ENCODE measurements around the gene GATC. TPM values are rescaled to one million over a fixed set of nuclear protein-coding genes. Genes with fewer than 3 reads are reported as not detected.

GATC gene
- total and polyA plus RNA-seq, 2 of the 4 experiments (the other 2 are of a cell fraction) = 8.7 to 16.5 TPM

DNA sequence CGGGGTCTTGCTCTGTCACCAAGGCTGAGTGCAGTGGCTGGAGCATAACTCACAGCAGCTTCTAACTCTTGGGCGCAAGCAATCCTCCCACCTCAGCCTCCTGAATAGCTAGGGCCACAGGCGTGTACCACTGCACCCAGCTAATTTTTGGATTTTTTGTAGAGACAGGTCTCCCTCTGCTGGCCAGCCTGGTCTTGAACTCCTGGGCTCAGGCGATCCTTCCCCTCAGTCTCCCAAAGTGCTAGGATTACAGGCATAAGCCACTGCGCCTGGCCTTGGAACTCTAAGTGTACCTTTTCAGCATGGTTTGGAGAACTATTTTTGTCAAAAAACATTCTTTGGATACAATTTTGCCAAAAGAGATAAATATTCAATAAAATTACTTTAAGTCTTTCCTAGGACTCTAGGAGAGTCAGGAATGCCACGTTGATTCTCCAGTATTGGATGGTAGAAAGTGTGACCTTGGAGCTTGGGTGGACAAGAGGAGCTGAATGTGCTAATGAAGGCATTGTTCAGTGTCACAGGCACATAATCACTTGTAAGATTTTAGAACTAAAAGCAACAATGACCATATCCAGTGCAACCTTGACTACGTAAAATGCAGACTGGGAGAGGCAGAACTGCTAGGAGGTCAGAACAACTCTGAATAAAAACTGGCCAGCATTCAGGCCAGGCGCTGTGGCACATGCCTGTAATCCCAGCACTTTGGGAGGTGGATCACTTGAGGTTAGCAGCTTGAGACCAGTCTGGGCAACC is 20.5 kb downstream of the GATC start:
- Histone ChIP-seq H2AK9ac (replicated peaks; ENCODE audit: low read depth, low read length, poor library complexity) (no peak overlapping the region), H4K5ac (ENCODE audit: low read depth, low read length) (no peak overlapping the region), H3K27ac (ENCODE audit: insufficient read depth, low read length) (no peak overlapping the region), H3K4me2 (ENCODE audit: low read depth, low read length) (no peak overlapping the region), H2AK5ac (ENCODE audit: low read depth, low read length) (no peak overlapping the region), H2BK15ac (ENCODE audit: low read depth, low read length) (no peak overlapping the region), H3K9me1 (ENCODE audit: insufficient read depth, low read length) (no peaks in the 10 kb centered on the region), H3K18ac (ENCODE audit: low read depth, low read length) (no peak overlapping the region), H3K23ac (ENCODE audit: low read depth, low read length) (peak overlapping the region; percentile 75; the same call in 1 of the 2 replicates), H3K4me1 (ENCODE audit: control insufficient read depth, insufficient read depth, low read length) (peaks cover 4% of the 10 kb centered on the region; the same call in 1 of the 2 replicates), H3K56ac (ENCODE audit: extremely low read depth, insufficient read depth, low read length) (no peak overlapping the region), H3K79me1 (ENCODE audit: low read depth in 1 of 2, low read length in 2 of 2) (peaks cover 31 to 63% of the 10 kb centered on the region in 2 experiments), H3K14ac (replicated peaks; ENCODE audit: low read depth, low read length) (no peak overlapping the region), H3K27me3 (ENCODE audit: control insufficient read depth, insufficient read depth, low read length) (no peaks in the 10 kb centered on the region), H3K9ac (ENCODE audit: low read depth, low read length) (no peak overlapping the region), H4K91ac (ENCODE audit: insufficient read depth, low read depth, low read length) (no peak overlapping the region), H3K4me3 (ENCODE audit: insufficient read depth, low read depth, low read length) (no peak overlapping the region), H2BK5ac (ENCODE audit: low read depth, low read length, poor library complexity, severe bottlenecking) (no peak overlapping the region), H3K9me3 (ENCODE audit: control insufficient read depth, insufficient read depth, low read length) (no peaks in the 10 kb centered on the region), H4K8ac (ENCODE audit: low read depth in 2 of 2, low read length in 2 of 2) (no peak overlapping the region), H2BK120ac (ENCODE audit: low read depth, low read length) (no peak overlapping the region), H2AFZ (replicated peaks; ENCODE audit: low read length, poor library complexity) (no peak overlapping the region), H3K36me3 (ENCODE audit: control insufficient read depth, insufficient read depth, low read length) (peaks cover 38% of the 10 kb centered on the region), H4K20me1 (ENCODE audit: insufficient read depth, low read length) (peaks cover 50% of the 10 kb centered on the region), H2BK20ac (ENCODE audit: low read depth, low read length) (no peak overlapping the region), H3K4ac (ENCODE audit: low read depth, low read length) (no peak overlapping the region)
- WGBS, 2 experiments (ENCODE audit: extremely low coverage in 2 of 2, insufficient read length in 1 of 2) = 84% methylated on average over 3 of the region's 8 CpGs; no CpG with 5 or more reads in 1 of the 2 experiments
- intact Hi-C loops (cut with micrococcal nuclease) = no loop called here
- BruUV-seq (replicated peaks) = no TSS peak
- CTCF ChIA-PET = interaction anchor here (0.5 to 1.7 kb wide), 6 partner anchors 9 to 150 kb away, joined by 3 to 6 read pairs (median 4); no protein-coding TSS in a partner anchor
- POLR2A ChIA-PET (ENCODE audit: unreplicated experiment) = no interaction called here
- in situ Hi-C loops (cut with MboI; ENCODE audit: low sequenced_read_pairs) = no loop called here
- DNase-seq (peak; percentile 45), ATAC-seq (ENCODE audit: low read depth) (no peak)
- dilution Hi-C loops (cut with HindIII; ENCODE audit: low sequenced_read_pairs, unreplicated experiment) = no loop called here
- TF ChIP-seq RAD21 (IDR thresholded peaks at IDR 0.05; ENCODE audit: low read length) = peak; percentile 43; the same call in 1 of the 2 replicates
- TF ChIP-seq, protein P1, sequence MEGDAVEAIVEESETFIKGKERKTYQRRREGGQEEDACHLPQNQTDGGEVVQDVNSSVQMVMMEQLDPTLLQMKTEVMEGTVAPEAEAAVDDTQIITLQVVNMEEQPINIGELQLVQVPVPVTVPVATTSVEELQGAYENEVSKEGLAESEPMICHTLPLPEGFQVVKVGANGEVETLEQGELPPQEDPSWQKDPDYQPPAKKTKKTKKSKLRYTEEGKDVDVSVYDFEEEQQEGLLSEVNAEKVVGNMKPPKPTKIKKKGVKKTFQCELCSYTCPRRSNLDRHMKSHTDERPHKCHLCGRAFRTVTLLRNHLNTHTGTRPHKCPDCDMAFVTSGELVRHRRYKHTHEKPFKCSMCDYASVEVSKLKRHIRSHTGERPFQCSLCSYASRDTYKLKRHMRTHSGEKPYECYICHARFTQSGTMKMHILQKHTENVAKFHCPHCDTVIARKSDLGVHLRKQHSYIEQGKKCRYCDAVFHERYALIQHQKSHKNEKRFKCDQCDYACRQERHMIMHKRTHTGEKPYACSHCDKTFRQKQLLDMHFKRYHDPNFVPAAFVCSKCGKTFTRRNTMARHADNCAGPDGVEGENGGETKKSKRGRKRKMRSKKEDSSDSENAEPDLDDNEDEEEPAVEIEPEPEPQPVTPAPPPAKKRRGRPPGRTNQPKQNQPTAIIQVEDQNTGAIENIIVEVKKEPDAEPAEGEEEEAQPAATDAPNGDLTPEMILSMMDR (conservative IDR thresholded peaks at IDR 0.05; ENCODE audit: low read depth, low read length) = peak; percentile 55
- peak; percentile 40; the same call in 1 of the 2 replicates for TF ChIP-seq SMC3 (IDR thresholded peaks at IDR 0.05; ENCODE audit: low read depth, low read length)
- TF ChIP-seq RFX5 (IDR thresholded peaks at IDR 0.05; ENCODE audit: low read depth, low read length) = no peak
